Urinary bladder (tissue), 4 donors: ENCODE results near the gene CDKL4. TPM values are rescaled to one million over a fixed set of nuclear protein-coding genes. Genes with fewer than 3 reads are reported as not detected.
"Not testable (repeated sequence)": the region's sequence is repeated elsewhere in the genome, so short reads cannot be mapped to it uniquely, and the experiment has no call there.

ENCODE experiments used
- DNase-seq: peaks from one replicate; pipeline ENCODE4 v3.0.0-alpha.2; 2015; ENCODE audit errors: extremely low spot score
- H3K27ac ChIP-seq: one replicate; pipeline ENCODE4 v1.5.1; 2013; ENCODE audit warnings: low read depth, mild to moderate bottlenecking, moderate library complexity
- H3K36me3 ChIP-seq: one replicate; pipeline ENCODE4 v1.6.1; 2013; ENCODE audit warnings: mild to moderate bottlenecking, moderate library complexity; ENCODE audit not compliant: insufficient read depth
- H3K4me1 ChIP-seq: one replicate; pipeline ENCODE4 v1.6.1; 2013; ENCODE audit warnings: mild to moderate bottlenecking, moderate library complexity; ENCODE audit not compliant: insufficient read depth
- H3K4me3 ChIP-seq: one replicate; pipeline ENCODE4 v1.5.1; 2013; ENCODE audit warnings: low read depth, low read length
- WGBS: extraction: QIAGEN DNeasy Blood & Tissue Kit; methylation state at CpG from one replicate; pipeline ENCODE4 v1.1.7; 2013; 5-methylcytosine and 5-hydroxymethylcytosine counted together
- polyA plus RNA-seq: library from polyadenylated mRNA; stranded (reverse); fragments of 200-250 nt; gene quantifications from one replicate; pipeline ENCODE4 v1.2.3, GENCODE V29; 2013
- total RNA-seq: library from RNA; depleted of rRNA; stranded (reverse); fragments of >200 nt; gene quantifications from one replicate; pipeline ENCODE4 v1.2.3, GENCODE V29; 2014
- donor health status: healthy with polysubstance abuse.
- donor health status: healthy.

The CDKL4 gene
- total and polyA plus RNA-seq, 2 donors = 0.11 to 7.5 TPM

DNA sequence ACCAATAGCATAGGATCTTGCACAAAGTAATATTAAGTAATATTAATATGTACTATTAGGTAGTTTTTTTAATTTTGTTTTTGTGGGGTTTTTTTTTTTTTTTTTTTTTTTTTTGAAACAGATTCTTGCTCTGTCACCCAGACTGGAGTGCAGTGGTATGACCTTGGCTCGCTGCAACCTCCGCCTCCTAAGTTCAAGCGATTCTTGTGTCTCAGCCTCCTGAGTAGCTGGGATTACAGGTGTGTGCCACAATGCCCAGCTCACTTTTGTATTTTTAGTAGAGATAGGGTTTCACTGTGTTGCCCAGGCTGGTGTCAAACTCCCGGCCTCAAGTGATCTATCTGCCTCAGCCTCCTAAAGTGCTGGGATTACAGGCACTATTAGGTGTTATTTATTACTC is 88.2 kb downstream of the CDKL4 start:
- not testable (repeated sequence) for H3K36me3 ChIP-seq, H3K4me1 ChIP-seq, H3K4me3 ChIP-seq, DNase-seq, H3K27ac ChIP-seq
- WGBS = 90% methylated on average over 4 of the region's 4 CpGs

DNA sequence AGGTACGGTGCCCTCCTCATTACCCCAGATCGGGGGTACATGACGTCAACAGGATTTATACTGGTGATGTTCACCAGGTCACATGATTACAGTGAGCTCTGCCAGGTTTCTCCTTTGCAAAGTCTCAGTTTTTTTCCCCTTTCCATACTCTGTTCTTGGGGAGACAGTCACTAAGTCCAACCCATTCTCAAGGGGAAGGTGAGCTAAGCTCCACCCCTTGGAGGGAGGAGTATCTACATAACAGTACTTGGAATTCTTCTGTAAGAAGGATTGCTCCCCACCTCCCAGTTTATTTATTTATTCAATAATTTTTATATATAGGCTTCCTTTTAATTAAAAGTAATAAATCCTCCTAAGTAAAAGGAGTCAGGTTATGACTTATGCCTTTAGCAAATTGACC is 88.8 kb downstream of the CDKL4 start:
- 56% methylated on average over 3 of the region's 3 CpGs for whole genome bisulfite sequencing
- Histone ChIP-seq H3K4me3 (no peak overlapping the region), H3K27ac (no peak overlapping the region), H3K36me3 (no peaks in the 10 kb centered on the region), H3K4me1 (no peaks in the 10 kb centered on the region)
- no peak for DNase-seq

DNA sequence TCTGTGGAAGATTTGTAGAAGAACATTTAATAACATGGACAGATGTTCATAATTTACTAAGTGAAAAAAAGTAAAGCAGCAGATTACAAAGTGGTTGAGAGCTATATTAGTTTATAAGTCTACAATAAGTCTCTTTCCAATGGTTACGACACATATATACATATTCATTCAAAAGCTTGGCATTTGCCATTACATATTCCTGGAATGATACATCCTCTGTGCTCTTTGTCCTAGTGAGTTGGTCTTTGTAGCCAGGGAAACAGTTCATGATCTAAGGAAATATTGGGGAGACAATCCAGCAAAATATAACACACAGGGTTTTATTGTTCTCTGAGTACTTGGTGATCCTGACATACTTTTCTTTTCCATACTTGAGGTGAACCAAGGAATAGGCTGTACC is 90.5 kb downstream of the CDKL4 start:
- no peak overlapping the region for H3K27ac ChIP-seq
- H3K4me3 ChIP-seq = no peak overlapping the region
- no peaks in the 10 kb centered on the region for H3K36me3 ChIP-seq
- H3K4me1 ChIP-seq = no peaks in the 10 kb centered on the region
- 80% methylated on average over 1 of the region's 1 CpG for WGBS
- DNase-seq = no peak

DNA sequence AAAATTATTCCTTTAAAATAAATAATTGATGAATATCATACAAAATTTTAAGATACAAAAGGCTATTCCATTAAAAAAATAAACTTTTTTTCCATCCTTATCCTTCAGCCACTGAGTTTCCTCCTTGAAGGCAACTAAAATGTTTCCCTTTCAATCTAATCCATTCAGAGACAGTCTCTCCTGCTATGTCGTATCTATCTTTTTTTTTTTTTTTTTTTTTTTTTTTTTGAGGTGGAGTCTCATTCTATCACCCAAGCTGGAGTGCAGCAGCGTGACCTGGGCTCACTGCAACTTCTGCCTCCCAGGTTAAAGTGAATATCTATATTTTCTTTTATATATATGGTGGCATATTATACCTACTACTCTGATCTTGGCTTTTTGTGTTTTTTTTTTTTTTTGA is 91.3 kb downstream of the CDKL4 start:
- Histone ChIP-seq H3K27ac (no peak overlapping the region), H3K36me3 (no peaks in the 10 kb centered on the region), H3K4me3 (no peak overlapping the region), H3K4me1 (no peaks in the 10 kb centered on the region)
- DNase-seq = no peak
- 77% methylated on average over 2 of the region's 2 CpGs for WGBS

DNA sequence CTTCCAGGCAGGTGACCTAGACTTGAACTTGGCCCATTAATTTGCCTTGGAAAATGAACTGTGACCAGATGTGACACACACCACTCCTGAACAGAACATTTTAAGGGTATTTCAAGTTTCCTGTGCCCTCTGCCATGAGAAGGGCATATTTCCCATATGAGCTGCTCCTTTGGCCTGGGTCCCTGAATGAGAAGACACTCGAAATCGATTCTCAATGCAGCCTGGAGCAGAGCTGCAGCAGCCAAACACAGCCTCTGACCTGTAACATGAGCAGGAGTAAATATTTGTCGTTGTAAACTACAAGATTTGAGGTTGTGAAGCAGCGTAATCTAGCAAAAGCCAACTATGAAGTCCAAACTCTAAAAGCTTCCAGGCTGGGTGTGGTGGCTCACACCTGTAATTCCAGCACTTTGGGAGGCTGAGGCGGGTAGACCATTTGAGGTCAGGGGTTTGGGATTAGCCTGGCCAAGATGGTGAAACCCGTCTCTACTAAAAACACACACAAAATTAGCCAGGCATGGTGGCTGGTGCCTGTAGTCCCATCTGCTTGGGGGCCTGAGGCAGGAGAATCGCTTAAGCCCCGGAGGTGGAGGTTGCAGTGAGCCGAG is 92.8 kb downstream of the CDKL4 start:
- DNase-seq = no peak
- WGBS = 76% methylated on average over 9 of the region's 9 CpGs
- Histone ChIP-seq H3K27ac (no peak overlapping the region), H3K4me1 (no peaks in the 10 kb centered on the region), H3K36me3 (no peaks in the 10 kb centered on the region), H3K4me3 (no peak overlapping the region)

DNA sequence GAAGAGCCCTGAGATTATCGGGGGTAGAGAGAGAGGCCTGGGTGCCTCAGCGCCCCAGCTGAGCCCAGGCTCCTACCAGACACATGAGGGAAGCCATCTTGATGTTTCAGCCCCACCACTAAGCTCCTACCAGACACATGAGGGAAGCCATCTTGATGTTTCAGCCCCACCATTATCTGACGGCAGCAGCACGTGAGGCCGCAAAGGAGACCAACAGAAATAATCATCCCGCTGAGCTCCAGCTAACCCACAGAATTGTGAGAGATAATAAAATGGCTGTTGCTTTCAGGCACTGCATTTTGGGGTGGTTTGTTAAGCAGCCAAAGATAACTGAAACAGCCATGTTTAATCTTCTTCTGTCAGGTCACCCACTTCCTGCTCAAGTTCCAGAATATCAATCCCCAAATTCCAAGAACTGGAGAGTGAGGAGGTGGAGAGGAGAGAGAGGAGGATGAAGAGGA is 93.6 kb downstream of the CDKL4 start:
- H3K27ac ChIP-seq = no peak overlapping the region
- no peak for DNase-seq
- 93% methylated on average over 6 of the region's 6 CpGs for WGBS

DNA sequence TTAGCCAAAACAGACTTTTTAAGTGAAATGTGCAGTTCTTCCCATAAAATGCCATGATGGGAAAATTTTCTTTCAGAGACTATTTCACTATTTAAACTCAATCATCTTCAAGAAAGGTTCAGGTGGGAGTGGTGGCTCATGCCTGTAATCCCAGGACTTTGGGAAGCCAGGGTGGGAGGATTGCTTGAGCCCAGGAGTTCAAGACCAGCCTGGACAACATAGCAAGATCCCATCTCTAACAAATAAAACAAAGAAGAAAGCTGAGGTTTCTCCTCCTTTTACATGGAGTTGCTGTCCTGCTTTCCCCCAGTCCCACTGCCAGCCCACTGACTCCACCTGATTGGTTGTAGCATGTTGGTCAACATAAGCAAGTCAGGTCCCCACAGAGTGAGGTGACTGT is 97.1 kb downstream of the CDKL4 start:
- no peak overlapping the region for H3K4me3 ChIP-seq
- no peaks in the 10 kb centered on the region for H3K36me3 ChIP-seq
- no peak for DNase-seq
- no peak overlapping the region for H3K27ac ChIP-seq
- H3K4me1 ChIP-seq = no peaks in the 10 kb centered on the region

More for the DNA sequence above, 93.6 kb downstream of the CDKL4 start:
- no peak overlapping the region for H3K4me3 ChIP-seq
- no peaks in the 10 kb centered on the region for H3K36me3 ChIP-seq
- no peaks in the 10 kb centered on the region for H3K4me1 ChIP-seq

DNA sequence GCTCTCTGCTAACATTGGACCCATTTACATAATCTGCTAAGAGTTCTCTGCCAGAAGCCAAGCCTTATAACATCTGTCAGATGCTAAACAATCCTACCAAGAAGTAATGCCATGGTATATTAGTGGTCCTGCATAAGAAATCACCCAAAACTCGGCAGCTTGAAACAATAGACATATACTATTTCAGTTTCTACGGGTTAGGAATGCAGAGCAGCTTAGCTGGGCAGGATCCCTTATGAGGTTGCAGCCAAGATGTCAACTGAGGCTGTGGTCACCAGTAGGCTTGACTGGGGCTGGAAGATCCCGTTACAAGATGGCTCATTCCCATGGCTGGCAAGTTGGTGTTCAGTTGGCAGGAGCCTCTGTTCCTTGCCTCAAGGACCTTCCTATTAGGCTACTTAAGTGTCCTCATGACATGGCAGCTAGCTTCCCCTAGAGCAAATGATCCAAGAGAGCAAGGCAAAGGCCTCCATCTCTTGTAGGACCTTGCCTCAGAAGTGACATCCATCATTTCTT is 97.8 kb downstream of the CDKL4 start:
- Histone ChIP-seq H3K4me1 (no peaks in the 10 kb centered on the region), H3K36me3 (no peaks in the 10 kb centered on the region), H3K27ac (no peak overlapping the region), H3K4me3 (no peak overlapping the region)
- 87% methylated on average over 3 of the region's 3 CpGs for WGBS
- no peak for DNase-seq

DNA sequence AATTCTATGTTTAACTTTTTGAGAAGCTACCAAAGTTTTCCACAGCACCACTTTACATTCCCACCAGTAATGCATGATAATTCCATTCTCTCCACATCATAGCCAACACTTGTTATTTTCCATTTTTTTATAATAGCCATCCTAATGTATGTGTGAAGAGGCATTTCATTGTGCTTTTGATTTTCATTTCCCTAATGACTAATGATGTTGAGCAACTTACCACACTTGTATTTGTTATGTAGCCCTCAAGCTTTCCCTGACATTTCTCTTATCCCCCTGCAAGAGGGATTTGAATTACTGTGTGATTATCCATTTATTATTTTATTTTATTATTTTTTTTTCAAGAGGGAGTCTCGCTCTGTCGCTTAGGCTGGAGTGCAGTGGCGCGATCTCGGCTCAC is 99.4 kb downstream of the CDKL4 start:
- no peak for DNase-seq
- no peak overlapping the region for H3K27ac ChIP-seq
- 99% methylated on average over 5 of the region's 5 CpGs for WGBS

DNA sequence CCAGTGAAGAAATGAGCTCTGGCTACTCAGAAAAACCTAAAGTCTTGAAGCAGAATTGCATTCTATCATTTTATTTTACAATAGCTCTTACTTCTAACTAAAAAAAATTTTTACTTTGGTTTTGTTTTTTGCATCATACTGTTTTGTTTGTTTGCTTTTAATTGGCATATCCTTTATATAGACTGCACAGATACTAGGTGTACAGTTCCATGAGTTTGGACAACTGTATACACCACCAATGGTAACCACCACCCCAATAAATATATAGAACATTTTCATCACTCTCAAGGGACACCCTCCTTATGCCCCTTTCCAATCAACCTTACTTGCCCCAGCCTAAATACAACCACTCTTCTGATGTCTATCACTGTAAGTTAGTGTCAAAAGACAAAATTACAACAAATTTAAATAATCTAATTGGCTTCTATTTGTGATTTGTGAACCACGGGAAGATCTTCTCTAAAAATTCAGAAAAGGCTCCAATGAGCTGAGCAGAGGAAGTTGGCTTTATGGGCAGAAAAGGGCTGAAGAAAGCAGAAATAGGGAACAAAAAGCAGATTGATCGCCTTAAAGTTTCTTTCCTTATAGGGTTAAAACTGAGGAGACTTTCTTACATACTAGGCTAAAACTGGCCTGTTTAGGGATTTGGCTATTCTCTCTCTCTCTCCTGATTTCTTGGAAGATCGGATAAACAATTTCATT is 100.7 kb downstream of the CDKL4 start:
- Histone ChIP-seq H3K4me1 (no peaks in the 10 kb centered on the region), H3K36me3 (no peaks in the 10 kb centered on the region), H3K27ac (no peak overlapping the region), H3K4me3 (no peak overlapping the region)
- no peak for DNase-seq
- 70% methylated on average over 3 of the region's 3 CpGs for WGBS

More for the DNA sequence above, 99.4 kb downstream of the CDKL4 start:
- Histone ChIP-seq H3K36me3 (no peaks in the 10 kb centered on the region), H3K4me1 (no peaks in the 10 kb centered on the region), H3K4me3 (no peak overlapping the region)

DNA sequence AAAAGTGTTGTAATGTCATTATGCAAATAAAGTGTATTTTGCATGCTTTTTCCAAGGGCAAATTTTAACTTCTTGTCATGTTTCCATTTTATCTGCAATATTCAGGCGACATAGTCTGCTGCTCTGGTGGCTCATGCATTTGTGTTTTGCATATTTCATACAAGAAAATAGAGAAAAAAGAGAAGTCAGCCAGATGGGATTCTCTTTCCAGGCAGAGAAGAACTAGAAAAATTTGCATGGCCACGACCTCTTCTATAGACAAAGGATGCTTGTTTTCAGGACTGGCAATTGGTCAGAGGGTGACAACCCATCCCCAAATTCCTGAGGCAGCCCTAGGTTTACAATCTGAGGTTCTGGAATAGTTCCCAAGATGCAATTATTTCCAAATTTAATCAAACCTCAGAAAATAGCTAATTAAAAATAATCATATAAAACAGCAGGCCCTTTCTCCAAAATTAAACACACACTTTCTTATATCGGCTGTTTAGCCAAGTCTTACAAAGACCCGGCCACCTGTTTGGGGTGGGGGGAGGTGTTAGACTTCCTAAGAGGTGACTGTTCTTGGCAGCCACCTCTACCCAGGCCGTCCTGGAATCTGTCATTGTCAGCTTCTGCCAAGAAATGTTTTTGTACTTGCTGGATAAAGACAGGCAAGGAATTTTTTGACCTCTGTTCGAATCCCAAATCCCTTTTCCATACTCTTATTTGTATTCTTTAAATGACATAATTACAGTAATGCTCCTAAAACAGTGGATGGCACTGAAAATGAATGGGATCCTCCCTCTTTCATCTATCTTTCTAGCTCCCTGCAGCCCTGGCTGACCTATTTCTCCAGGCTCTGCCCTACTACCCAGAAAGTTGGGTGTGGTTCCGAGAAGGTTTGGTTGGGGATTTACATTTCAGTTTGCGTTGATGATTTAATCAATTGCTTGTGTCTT is 102.2 kb downstream of the CDKL4 start:
- Histone ChIP-seq H3K36me3 (no peaks in the 10 kb centered on the region), H3K27ac (no peak overlapping the region), H3K4me3 (no peak overlapping the region), H3K4me1 (no peaks in the 10 kb centered on the region)
- DNase-seq = no peak
- WGBS = 33% methylated on average over 8 of the region's 8 CpGs

DNA sequence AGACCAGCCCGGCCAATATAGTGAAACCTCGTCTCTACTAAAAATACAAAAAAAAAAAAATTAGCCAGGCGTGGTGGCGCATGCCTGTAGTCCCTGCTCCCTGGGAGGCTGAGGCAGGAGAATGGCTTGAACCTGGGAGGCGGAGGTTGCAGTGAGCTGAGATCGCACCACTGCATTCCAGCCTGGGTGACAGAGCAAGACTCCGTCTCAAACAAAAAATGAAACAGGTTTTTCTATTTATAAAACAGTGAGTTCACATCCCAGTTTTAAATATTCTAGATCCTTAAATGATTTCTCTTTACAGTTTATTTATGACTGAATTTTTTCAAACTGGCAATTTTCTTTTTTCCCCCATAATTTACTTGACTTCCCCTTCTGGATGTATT is 102.8 kb downstream of the CDKL4 start:
- not testable (repeated sequence) for H3K27ac ChIP-seq, H3K4me1 ChIP-seq, H3K36me3 ChIP-seq, H3K4me3 ChIP-seq, DNase-seq
- WGBS = 78% methylated on average over 7 of the region's 7 CpGs

DNA sequence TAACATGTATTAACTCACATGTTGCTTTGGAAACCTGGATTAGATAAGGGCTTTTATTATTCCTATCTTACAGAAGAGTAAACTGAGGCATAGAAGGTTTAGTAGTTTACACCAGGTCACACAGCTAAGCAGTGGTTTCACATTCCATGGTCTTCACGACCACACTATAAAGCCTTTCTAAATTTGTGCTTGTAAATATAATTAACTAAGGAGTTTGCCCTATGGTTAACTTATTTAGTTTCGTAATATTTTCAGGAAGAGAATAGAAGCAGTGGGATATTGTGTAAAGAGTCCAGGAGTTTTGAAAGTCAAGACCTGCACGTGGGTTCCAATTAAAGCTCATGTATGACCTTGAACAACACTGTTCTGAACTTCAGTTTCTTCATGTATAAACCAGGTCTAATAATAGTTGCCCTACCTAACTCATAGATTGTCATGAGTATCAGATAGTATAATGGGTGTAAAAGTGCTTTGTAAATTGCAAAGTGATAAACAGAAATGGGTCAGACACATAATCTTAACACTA is 103.4 kb downstream of the CDKL4 start:
- Histone ChIP-seq H3K4me3 (no peak overlapping the region), H3K4me1 (no peaks in the 10 kb centered on the region), H3K36me3 (no peaks in the 10 kb centered on the region), H3K27ac (no peak overlapping the region)
- DNase-seq = no peak
- 51% methylated on average over 3 of the region's 3 CpGs for whole genome bisulfite sequencing
